ENCODE data around the gene F2RL2. TPM values are rescaled to one million over a fixed set of nuclear protein-coding genes. Genes with fewer than 3 reads are reported as not detected.

F2RL2 gene
- total RNA-seq, 1 experiment from 2014 or later = 0.13 TPM

GRCh38 chr5:76667495-76667894 lies 44.3 kb upstream of the F2RL2 start:
- no peak for ATAC-seq
- Histone ChIP-seq H3K9me3 (ENCODE audit: control insufficient read depth, insufficient read depth, low read depth, low read length) (no peaks in the 10 kb centered on the region), H3K36me3 (ENCODE audit: control insufficient read depth, insufficient read depth, low read length) (no peaks in the 10 kb centered on the region), H3K4me1 (ENCODE audit: control insufficient read depth, insufficient read depth, low read length) (no peaks in the 10 kb centered on the region), H3K27ac (ENCODE audit: low read length) (no peak overlapping the region), H3K27me3 (ENCODE audit: control insufficient read depth, insufficient read depth, low read length) (no peaks in the 10 kb centered on the region), H3K4me3 (ENCODE audit: low read depth in 2 of 2, low read length in 2 of 2) (no peak overlapping the region)
- intact Hi-C loops (cut with micrococcal nuclease; ENCODE audit: unreplicated experiment) (no loop called here), in situ Hi-C loops (cut with HindIII; ENCODE audit: low pct_unique_long_range_greater_than_20kb, low sequenced_read_pairs) (no loop called here)
- TF ChIP-seq SIN3A (IDR thresholded peaks at IDR 0.05; ENCODE audit: borderline replicate concordance, insufficient read depth, low read depth, low read length) (no peak), REST (IDR thresholded peaks at IDR 0.05; ENCODE audit: insufficient read depth in 1 of 2, low read depth in 2 of 2, low read length in 1 of 2) (no peak), TCF7L2 (IDR thresholded peaks at IDR 0.05; ENCODE audit: low read depth, low read length) (no peak), CTCF (IDR thresholded peaks at IDR 0.05) (no peak), POLR2AphosphoS5 (IDR thresholded peaks at IDR 0.05; ENCODE audit: low read depth, low read length) (no peak)
- ChIA-PET POLR2A (no interaction called here), CTCF (no interaction called here)
- no peak for DNase-seq (ENCODE audit: low read depth, low spot score)
- BruUV-seq (replicated peaks) = no TSS peak

- no peak overlapping the region for H3K4me3 ChIP-seq (ENCODE audit: low read depth in 2 of 2, low read length in 2 of 2)
- no peak for ATAC-seq
- CTCF ChIA-PET = no interaction called here
- intact Hi-C loops (cut with micrococcal nuclease; ENCODE audit: unreplicated experiment) (no loop called here), in situ Hi-C loops (cut with HindIII; ENCODE audit: low pct_unique_long_range_greater_than_20kb, low sequenced_read_pairs) (no loop called here)
- POLR2A ChIA-PET = no interaction called here
- no peak for DNase-seq (ENCODE audit: low read depth, low spot score)
- BruUV-seq (replicated peaks) = no TSS peak
- H3K36me3 ChIP-seq (ENCODE audit: control insufficient read depth, insufficient read depth, low read length) = no peaks in the 10 kb centered on the region
- no peak overlapping the region for H3K27ac ChIP-seq (ENCODE audit: low read length)
- H3K27me3 ChIP-seq (ENCODE audit: control insufficient read depth, insufficient read depth, low read length) = no peaks in the 10 kb centered on the region
- TF ChIP-seq POLR2AphosphoS5 (IDR thresholded peaks at IDR 0.05; ENCODE audit: low read depth, low read length) (no peak), CTCF (IDR thresholded peaks at IDR 0.05) (no peak)
- H3K9me3 ChIP-seq (ENCODE audit: control insufficient read depth, insufficient read depth, low read depth, low read length) = no peaks in the 10 kb centered on the region
- H3K4me1 ChIP-seq (ENCODE audit: control insufficient read depth, insufficient read depth, low read length) = no peaks in the 10 kb centered on the region
These were observed 40.9 kb upstream of the F2RL2 start for GRCh38 chr5:76664079-76664478.

GRCh38 chr5:76663573-76663972 lies 40.4 kb upstream of the F2RL2 start:
- ChIA-PET POLR2A (no interaction called here), CTCF (no interaction called here)
- intact Hi-C loops (cut with micrococcal nuclease; ENCODE audit: unreplicated experiment) = no loop called here
- Histone ChIP-seq H3K9me3 (ENCODE audit: control insufficient read depth, insufficient read depth, low read depth, low read length) (no peaks in the 10 kb centered on the region), H3K4me3 (ENCODE audit: low read depth in 2 of 2, low read length in 2 of 2) (no peak overlapping the region), H3K4me1 (ENCODE audit: control insufficient read depth, insufficient read depth, low read length) (no peaks in the 10 kb centered on the region), H3K36me3 (ENCODE audit: control insufficient read depth, insufficient read depth, low read length) (no peaks in the 10 kb centered on the region), H3K27me3 (ENCODE audit: control insufficient read depth, insufficient read depth, low read length) (no peaks in the 10 kb centered on the region), H3K27ac (ENCODE audit: low read length) (no peak overlapping the region)
- ATAC-seq (no peak), DNase-seq (ENCODE audit: low read depth, low spot score) (no peak)
- TF ChIP-seq TCF7L2 (IDR thresholded peaks at IDR 0.05; ENCODE audit: low read depth, low read length) (no peak), POLR2AphosphoS5 (IDR thresholded peaks at IDR 0.05; ENCODE audit: low read depth, low read length) (no peak), REST (IDR thresholded peaks at IDR 0.05; ENCODE audit: insufficient read depth in 1 of 2, low read depth in 2 of 2, low read length in 1 of 2) (no peak), SIN3A (IDR thresholded peaks at IDR 0.05; ENCODE audit: borderline replicate concordance, insufficient read depth, low read depth, low read length) (no peak), CTCF (IDR thresholded peaks at IDR 0.05) (no peak)
- BruUV-seq (replicated peaks) = no TSS peak
- in situ Hi-C loops (cut with HindIII; ENCODE audit: low pct_unique_long_range_greater_than_20kb, low sequenced_read_pairs) = no loop called here
